H1 (cell line): ENCODE measurements around the gene RABEP1.

ENCODE experiments used
- POLR2A ChIP-seq, 2 experiments: IDR thresholded peaks; 1 replicate in 1 of 2; 2 replicates in 1 of 2; pipeline ENCODE4 v1.6.1; 2011; ENCODE audit warnings: low read depth in 2 of 2, low read length in 2 of 2, mild to moderate bottlenecking in 2 of 2; ENCODE audit errors: control extremely low read depth in 1 of 2
- RFX5 ChIP-seq: IDR thresholded peaks from 2 replicates; pipeline ENCODE4 v1.6.1; 2011; ENCODE audit warnings: low read depth, low read length, improper control_type of control experiment, borderline replicate concordance
- SAP30 ChIP-seq: fragments of 300-600 bp; sonication (generic); IDR thresholded peaks from 2 replicates; pipeline ENCODE4 v1.7.1; 2012; ENCODE audit warnings: low read length, moderate library complexity, mild to moderate bottlenecking, inconsistent platforms; ENCODE audit not compliant: insufficient read depth, insufficient replicate concordance
- TAF7 ChIP-seq: optimal IDR thresholded peaks from 2 replicates; pipeline ENCODE3; 2011; ENCODE audit warnings: low read depth, mild to moderate bottlenecking, inconsistent platforms, low read length, moderate library complexity, borderline replicate concordance
- TF ChIP-seq, protein P1 (sequence below), 3 experiments: IDR thresholded peaks; 1 replicate in 2 of 3; 2 replicates in 1 of 3; pipeline versions ENCODE4 v1.5.1 to v1.6.1; 2011; ENCODE audit warnings: low read length in 3 of 3, mild to moderate bottlenecking in 3 of 3, inconsistent platforms in 2 of 3, low read depth in 1 of 3, moderate library complexity in 1 of 3; ENCODE audit not compliant: insufficient read depth in 1 of 3; ENCODE audit errors: control extremely low read depth in 1 of 3

- no peak for TF ChIP-seq TAF7
- TF ChIP-seq, protein P1, sequence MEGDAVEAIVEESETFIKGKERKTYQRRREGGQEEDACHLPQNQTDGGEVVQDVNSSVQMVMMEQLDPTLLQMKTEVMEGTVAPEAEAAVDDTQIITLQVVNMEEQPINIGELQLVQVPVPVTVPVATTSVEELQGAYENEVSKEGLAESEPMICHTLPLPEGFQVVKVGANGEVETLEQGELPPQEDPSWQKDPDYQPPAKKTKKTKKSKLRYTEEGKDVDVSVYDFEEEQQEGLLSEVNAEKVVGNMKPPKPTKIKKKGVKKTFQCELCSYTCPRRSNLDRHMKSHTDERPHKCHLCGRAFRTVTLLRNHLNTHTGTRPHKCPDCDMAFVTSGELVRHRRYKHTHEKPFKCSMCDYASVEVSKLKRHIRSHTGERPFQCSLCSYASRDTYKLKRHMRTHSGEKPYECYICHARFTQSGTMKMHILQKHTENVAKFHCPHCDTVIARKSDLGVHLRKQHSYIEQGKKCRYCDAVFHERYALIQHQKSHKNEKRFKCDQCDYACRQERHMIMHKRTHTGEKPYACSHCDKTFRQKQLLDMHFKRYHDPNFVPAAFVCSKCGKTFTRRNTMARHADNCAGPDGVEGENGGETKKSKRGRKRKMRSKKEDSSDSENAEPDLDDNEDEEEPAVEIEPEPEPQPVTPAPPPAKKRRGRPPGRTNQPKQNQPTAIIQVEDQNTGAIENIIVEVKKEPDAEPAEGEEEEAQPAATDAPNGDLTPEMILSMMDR (IDR thresholded peaks at IDR 0.05; ENCODE audit: control extremely low read depth in 1 of 3, insufficient read depth in 1 of 3, low read depth in 1 of 3, low read length in 3 of 3): no peak
- no peak for TF ChIP-seq POLR2A (IDR thresholded peaks at IDR 0.05; ENCODE audit: control extremely low read depth in 1 of 2, low read depth in 2 of 2, low read length in 2 of 2)
- TF ChIP-seq SAP30: no peak
- no peak for TF ChIP-seq RFX5
These were observed 21.5 kb upstream of the RABEP1 start for GRCh38 chr17:5260542-5260941.
